ENCODE data around the gene TMPRSS4. TPM values are rescaled to one million over a fixed set of nuclear protein-coding genes. Genes with fewer than 3 reads are reported as not detected.

Gene TMPRSS4
- total and polyA plus RNA-seq, 2 of the 13 experiments (the other 11 are each of a cell fraction or from before 2014, with no cell fraction given) = 0.32 TPM; not detected in 1

- TF ChIP-seq ZNF615 (CRISPR knock-in tag; IDR thresholded peaks at IDR 0.05; ENCODE audit: borderline replicate concordance) (no peak), SATB2 (CRISPR knock-in tag; IDR thresholded peaks at IDR 0.05) (no peak), FOXA1 (IDR thresholded peaks at IDR 0.05) (no peak), FOXA1 (CRISPR knock-in tag; IDR thresholded peaks at IDR 0.05) (no peak), MTF1 (CRISPR knock-in tag; IDR thresholded peaks at IDR 0.05) (no peak), NR2F6 (IDR thresholded peaks at IDR 0.05) (no peak), NR2F6 (CRISPR knock-in tag; IDR thresholded peaks at IDR 0.05) (no peak), ZNF841 (CRISPR knock-in tag; IDR thresholded peaks at IDR 0.05; ENCODE audit: borderline replicate concordance) (no peak), ZFP91 (CRISPR knock-in tag; IDR thresholded peaks at IDR 0.05; ENCODE audit: borderline replicate concordance) (peak; percentile 81; the same call in 1 of the 2 replicates), FOXP1 (IDR thresholded peaks at IDR 0.05) (no peak), FOXP1 (CRISPR knock-in tag; IDR thresholded peaks at IDR 0.05) (no peak), ZNF317 (CRISPR knock-in tag; IDR thresholded peaks at IDR 0.05) (0 out of 2 replicates have a peak, but pooled peaks have one; percentile 28), ZNF713 (CRISPR knock-in tag; IDR thresholded peaks at IDR 0.05) (peak; percentile 69; the same call in 1 of the 2 replicates), HNF4G (IDR thresholded peaks at IDR 0.05; ENCODE audit: borderline replicate concordance, low read depth, low read length) (no peak), HNF4G (CRISPR knock-in tag; IDR thresholded peaks at IDR 0.05; ENCODE audit: borderline replicate concordance, low read depth) (peak; percentile 32; the same call in 1 of the 2 replicates), HNF1A (IDR thresholded peaks at IDR 0.05; ENCODE audit: low read depth) (no peak), HNF1A (CRISPR knock-in tag; IDR thresholded peaks at IDR 0.05; ENCODE audit: borderline replicate concordance) (peak; percentile 36; the same call in 1 of the 2 replicates), ZNF138 (CRISPR knock-in tag; IDR thresholded peaks at IDR 0.05; ENCODE audit: low read depth) (no peak), BRCA1 (CRISPR knock-in tag; IDR thresholded peaks at IDR 0.05) (no peak), TRIM24 (CRISPR knock-in tag; IDR thresholded peaks at IDR 0.05) (no peak)
- TF ChIP-seq, protein P1, sequence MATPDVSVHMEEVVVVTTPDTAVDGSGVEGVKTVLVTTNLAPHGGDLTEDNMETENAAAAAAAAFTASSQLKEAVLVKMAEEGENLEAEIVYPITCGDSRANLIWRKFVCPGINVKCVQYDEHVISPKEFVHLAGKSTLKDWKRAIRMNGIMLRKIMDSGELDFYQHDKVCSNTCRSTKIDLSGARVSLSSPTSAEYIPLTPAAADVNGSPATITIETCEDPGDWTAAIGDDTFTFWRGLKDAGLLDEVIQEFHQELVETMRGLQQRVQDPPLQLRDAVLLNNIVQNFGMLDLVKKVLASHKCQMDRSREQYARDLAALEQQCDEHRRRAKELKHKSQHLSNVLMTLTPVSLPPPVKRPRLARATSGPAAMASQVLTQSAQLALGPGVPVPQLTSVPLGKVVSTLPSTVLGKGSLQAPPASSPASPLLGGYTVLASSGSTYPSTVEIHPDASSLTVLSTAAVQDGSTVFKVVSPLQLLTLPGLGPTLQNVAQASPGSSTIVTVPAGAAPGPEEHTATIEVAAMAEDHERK (CRISPR knock-in tag; IDR thresholded peaks at IDR 0.05; ENCODE audit: low read depth) = no peak
Observed at GRCh38 chr11:118145285-118146227, 68.7 kb downstream of the TMPRSS4 start (continued).

Measured in HepG2 (cell line).